GM21619 (cell line): ENCODE results near the gene CENPP.

Source experiments
- ATAC-seq: cut with Tn5 transposase; IDR thresholded peaks from one replicate; pipeline ENCODE4 v1.9.1; 2021; ENCODE audit not compliant: unreplicated experiment

Gene CENPP

DNA sequence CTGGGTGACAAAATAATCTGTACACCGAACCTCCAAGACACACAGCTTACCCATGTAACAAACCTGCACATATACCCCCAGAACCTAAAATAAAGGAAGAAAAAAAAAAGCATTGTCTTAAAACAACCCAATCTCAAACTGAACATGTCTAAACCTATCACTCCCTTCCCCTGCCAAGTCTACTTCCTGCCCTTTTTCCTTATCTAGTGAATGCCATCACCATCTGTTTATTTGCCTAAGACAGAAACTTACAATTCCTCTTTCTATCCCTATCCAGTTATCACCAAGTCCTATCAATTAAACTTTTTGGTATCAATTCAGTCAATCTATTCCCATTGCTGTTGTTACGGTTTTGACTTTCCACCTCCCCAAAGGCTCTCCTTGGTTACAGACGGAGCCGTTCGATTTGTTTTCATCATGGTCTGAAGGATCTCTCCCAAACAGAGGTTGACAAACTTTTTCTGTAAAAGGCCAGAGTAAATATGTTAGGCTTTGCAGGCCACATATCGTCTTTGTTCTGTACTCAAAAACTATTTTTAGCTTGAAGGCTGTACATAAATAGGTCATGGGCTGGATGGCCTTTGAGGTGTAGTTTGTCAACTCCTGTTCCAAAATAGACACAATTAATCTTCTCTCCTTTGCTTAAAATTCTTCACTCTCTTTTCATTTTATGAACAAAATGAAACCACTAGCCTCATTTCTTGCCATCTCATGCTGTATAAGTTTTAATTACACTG is 12.7 kb upstream of the CENPP start:
- no peak for ATAC-seq

GRCh38 chr9:92313624-92314012 is 12.1 kb upstream of the CENPP start:
- no peak for ATAC-seq

DNA sequence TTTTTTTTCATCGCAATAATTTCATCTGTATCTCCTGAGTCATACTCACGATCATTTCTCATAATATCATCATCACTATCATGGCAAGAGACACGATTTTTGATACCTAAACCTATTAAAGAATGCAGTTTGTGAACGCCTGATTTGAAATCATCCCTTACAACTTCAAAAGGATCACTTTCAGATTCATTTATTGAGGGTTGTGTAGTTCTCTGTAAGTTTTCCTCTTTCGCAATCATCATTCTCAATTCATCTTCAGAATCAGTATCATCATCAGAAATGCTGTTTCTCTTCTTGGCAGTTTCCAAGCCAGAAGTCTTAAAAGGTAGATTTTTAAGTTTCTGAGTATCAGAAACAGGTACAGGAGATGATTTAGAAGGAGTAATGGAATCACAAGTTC is 10.3 kb upstream of the CENPP start:
- ATAC-seq = no peak

DNA sequence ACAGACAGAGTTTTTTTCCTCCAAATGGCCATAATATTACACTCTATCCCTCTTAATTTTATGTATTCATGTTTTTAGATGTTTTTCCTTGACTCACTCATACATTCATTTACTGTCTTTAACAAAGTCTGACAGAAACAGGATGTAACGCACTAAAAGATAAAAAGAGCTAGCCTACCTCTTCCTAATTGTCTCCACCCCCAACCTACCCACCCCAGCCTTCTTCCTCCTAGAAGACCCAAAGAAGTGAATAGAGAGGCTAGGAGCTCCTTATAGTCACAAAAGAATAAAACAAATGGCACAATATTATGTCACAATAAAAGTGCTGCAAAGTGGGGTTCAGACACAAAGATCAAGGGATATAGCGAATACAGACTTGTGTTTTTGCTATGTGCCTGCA is 1.3 kb upstream of the CENPP start:
- ATAC-seq = no peak

- ATAC-seq = peak; percentile 8
Measured at GRCh38 chr9:92324889-92325268, 874 bp upstream of the CENPP start.

- peak; percentile 8 for ATAC-seq
Measured at GRCh38 chr9:92325991-92326500, 293 bp downstream of the CENPP start.

- ATAC-seq = no peak
Measured at GRCh38 chr9:92327283-92327850, 1.6 kb downstream of the CENPP start.

GRCh38 chr9:92328225-92328624 is 2.5 kb downstream of the CENPP start:
- ATAC-seq = no peak

DNA sequence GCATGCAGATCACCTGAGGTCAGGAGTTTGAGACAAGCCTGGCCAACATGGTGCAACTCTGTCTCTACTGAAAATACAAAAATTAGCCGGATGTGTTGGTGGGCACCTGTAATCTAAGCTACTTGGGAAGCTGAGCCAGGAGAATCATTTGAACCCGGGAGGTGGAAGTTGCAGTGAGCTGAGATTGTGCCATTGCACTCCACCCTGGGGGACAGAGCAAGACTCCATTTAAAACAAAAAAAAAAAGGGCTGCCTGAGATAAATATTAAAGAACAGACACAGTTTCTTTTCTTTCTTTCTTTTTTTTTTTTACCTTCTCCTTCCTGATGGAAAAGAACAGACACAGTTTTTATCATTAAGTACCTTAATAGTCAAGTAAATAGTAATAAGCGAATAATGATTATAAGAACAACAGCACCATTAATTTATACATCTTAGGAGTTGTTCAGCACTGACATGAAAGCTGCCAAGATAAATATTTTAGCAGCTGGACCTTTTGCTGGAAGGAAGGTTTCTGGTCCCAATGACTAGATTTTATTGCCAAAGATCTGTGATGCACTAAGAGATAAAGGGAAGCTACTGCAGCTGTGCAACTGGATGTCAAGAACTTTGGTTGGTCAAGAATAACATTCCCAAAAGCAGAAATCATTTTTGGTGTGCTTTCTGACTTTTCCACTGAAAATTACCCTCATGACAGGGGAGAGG is 7.0 kb downstream of the CENPP start:
- no peak for ATAC-seq

DNA sequence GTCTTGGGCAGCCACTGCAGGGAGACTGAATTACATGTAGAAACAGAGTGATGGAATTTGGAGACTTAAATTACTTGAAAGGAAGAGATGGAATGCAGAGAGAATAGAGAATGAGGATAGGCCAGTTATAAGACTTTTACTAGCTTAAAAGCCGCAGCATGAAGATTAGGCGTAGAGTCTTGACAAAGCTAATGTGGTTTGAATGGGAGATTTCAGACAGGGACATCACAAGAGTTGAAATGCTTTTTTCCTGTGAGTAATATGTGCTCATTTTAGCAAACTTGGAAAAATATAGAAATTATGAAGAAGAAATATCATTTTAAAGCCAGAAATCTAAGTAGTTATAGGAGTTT is 7.5 kb downstream of the CENPP start:
- ATAC-seq = no peak

DNA sequence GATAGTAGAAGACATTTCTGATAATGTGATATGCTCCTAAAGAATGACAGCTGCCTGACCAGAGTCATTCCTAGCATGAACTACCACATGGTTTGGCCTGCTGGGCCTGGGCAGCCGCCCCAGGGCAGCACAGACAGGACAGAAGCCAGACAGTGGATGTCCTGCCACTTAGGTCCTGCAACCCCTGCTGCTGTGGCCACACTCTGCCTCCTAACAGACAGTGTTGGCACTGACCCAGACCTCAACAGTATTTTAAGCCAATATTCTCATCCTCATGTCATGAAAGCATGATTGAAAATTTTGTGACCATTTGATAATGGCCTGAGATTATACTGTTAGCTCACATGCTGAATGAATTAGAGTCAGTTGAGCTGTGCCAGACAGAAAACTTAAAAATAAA is 15.8 kb downstream of the CENPP start:
- no peak for ATAC-seq

- no peak for ATAC-seq
Measured at GRCh38 chr9:92342825-92343488, 17.2 kb downstream of the CENPP start.

- no peak for ATAC-seq
Measured at GRCh38 chr9:92345582-92345981, 19.8 kb downstream of the CENPP start.

- ATAC-seq = no peak
Measured at GRCh38 chr9:92349771-92350739, 24.3 kb downstream of the CENPP start.

DNA sequence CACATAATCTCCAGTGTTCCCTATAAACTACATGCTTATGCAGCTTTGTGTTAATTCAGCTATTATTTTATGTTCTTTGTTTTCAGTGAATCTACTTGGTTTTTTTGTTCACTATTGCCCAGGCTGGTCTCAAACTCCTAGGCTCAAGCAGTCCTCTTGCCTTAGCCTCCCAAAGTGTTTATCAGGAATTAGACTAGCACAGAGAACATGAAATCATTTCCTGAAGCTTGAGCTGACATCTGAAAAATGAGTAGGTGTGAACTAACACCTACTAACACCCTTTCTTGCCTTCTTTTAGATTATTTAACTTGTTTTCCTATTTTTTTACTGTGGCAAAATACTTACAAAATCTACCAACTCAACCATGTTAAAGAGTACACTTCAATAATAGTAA is 25.0 kb downstream of the CENPP start:
- ATAC-seq = no peak

DNA sequence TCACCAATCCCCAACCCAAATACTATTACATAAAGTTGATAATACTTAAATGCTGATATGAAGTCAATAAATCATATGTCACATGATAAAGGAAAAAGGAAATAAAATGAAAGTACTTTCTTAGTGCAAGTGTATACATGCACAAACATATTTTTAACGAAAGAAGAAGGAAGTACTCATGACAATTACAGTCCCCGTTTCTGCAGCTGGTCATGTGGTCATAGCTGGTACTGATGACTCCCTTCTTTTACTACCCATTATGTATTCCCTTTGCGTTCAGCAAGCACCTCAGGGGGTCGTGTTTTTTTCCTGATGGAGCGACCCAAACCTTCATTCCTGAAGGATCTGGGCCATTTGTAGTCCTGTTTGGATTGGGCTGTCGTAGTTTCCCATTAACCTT is 27.3 kb downstream of the CENPP start:
- no peak for ATAC-seq

GRCh38 chr9:92359394-92359995 is 33.7 kb downstream of the CENPP start:
- no peak for ATAC-seq

GRCh38 chr9:92360083-92360482 is 34.3 kb downstream of the CENPP start:
- no peak for ATAC-seq

DNA sequence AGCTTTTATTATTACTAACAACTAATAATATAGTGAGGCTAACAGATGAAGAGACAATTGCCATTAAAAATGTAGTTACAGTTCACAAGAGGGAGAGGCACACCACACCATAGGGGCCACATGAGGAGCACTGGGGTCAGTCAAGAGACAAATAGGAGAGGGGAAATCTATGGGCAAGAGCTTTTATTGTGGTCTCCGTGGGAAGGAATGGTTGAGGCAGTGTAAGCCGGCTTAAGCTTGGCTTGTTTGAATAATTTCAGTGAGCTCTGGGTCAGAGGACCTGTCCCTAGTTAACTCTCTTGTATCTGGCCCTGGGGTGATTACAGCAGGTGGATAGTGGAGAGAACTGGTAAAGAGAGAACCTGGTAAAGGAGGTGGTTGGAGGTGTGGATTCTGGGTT is 43.3 kb downstream of the CENPP start:
- ATAC-seq = no peak

DNA sequence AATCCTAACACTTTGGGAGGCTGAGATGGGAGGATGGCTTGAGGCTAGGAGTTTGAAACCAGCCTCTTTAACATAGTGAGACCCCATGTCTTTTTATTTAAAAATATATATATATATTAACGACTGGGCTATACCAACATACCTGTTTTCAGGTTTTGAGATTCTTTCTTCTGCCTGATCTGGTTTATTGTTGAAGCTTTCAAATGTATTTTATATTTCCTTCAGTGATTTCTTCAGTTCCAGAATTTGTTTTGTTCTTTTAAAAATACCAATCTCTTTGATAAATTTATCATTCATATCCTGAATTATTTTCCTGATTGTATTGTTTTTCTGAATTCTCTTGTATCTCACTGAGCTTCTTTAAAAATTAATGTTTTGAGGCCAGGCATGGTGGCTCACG is 47.4 kb downstream of the CENPP start:
- no peak for ATAC-seq
